Neuronal stem cell (in vitro differentiated cells): ENCODE data around the gene H2BW1.

Experiments used
- DNase-seq: peaks from one replicate; pipeline ENCODE4 v3.0.0-alpha.2; 2013; ENCODE audit warnings: low spot score
- H2AFZ ChIP-seq: one replicate; pipeline ENCODE4 v1.6.1; 2013; ENCODE audit warnings: mild to moderate bottlenecking, low read length, inconsistent platforms
- H2AK5ac ChIP-seq: 2 replicates; pipeline ENCODE4 v1.6.1; 2013; ENCODE audit warnings: low read depth, mild to moderate bottlenecking, inconsistent platforms, low read length, moderate library complexity, mixed read lengths
- H2BK120ac ChIP-seq: 2 replicates; pipeline ENCODE4 v1.6.1; 2013; ENCODE audit warnings: low read depth, mild to moderate bottlenecking, inconsistent platforms, low read length, moderate library complexity, mixed read lengths
- H2BK12ac ChIP-seq: one replicate; pipeline ENCODE4 v1.6.1; 2013; ENCODE audit warnings: low read length, inconsistent platforms
- H2BK15ac ChIP-seq: 2 replicates; pipeline ENCODE4 v1.6.1; 2013; ENCODE audit warnings: mild to moderate bottlenecking, low read length, inconsistent platforms, mixed read lengths
- H2BK5ac ChIP-seq: one replicate; pipeline ENCODE4 v1.6.1; 2013; ENCODE audit warnings: inconsistent platforms, mild to moderate bottlenecking, low read length, moderate library complexity
- H3K14ac ChIP-seq: one replicate; pipeline ENCODE4 v1.6.1; 2013; ENCODE audit warnings: low read length, inconsistent platforms
- H3K18ac ChIP-seq: 2 replicates; pipeline ENCODE4 v1.6.1; 2013; ENCODE audit warnings: low read length, inconsistent platforms
- H3K23ac ChIP-seq: 2 replicates; pipeline ENCODE4 v1.6.1; 2013; ENCODE audit warnings: low read depth, mild to moderate bottlenecking, mixed read lengths, low read length, inconsistent platforms; ENCODE audit not compliant: poor library complexity
- H3K27ac ChIP-seq: replicated peaks from 3 replicates; pipeline ENCODE4 v1.5.1; 2013; ENCODE audit warnings: low read length, inconsistent platforms
- H3K27me3 ChIP-seq, 3 experiments: 2 replicates each; pipeline ENCODE4 v1.6.1; 2013; ENCODE audit warnings: low read length in 3 of 3, mild to moderate bottlenecking in 2 of 3, inconsistent platforms in 1 of 3, low read depth in 1 of 3, mixed read lengths in 1 of 3, moderate library complexity in 1 of 3; ENCODE audit not compliant: control insufficient read depth in 3 of 3, insufficient read depth in 3 of 3
- H3K36me3 ChIP-seq, 2 donors: replicated peaks in 1 of 2; 2 replicates each; pipeline ENCODE4 v1.6.1; 2013; ENCODE audit warnings: low read length in 2 of 2; ENCODE audit not compliant: control insufficient read depth in 2 of 2, insufficient read depth in 2 of 2
- H3K4ac ChIP-seq: 2 replicates; pipeline ENCODE4 v1.6.1; 2013; ENCODE audit warnings: inconsistent platforms, mild to moderate bottlenecking, low read length, moderate library complexity
- H3K4me1 ChIP-seq, 2 donors: 1 replicate in 1 of 2; 2 replicates in 1 of 2; pipeline ENCODE4 v1.6.1; 2013; ENCODE audit warnings: low read length in 2 of 2, low read depth in 1 of 2; ENCODE audit not compliant: control insufficient read depth in 2 of 2, insufficient read depth in 1 of 2
- H3K4me2 ChIP-seq: one replicate; pipeline ENCODE4 v1.6.1; 2013; ENCODE audit warnings: mild to moderate bottlenecking, low read length, inconsistent platforms; ENCODE audit not compliant: insufficient read depth, poor library complexity, severe bottlenecking
- H3K4me3 ChIP-seq, 2 donors: 2 replicates each; pipeline ENCODE4 v1.5.1; 2013; ENCODE audit warnings: low read length in 2 of 2, mild to moderate bottlenecking in 2 of 2, inconsistent platforms in 1 of 2, moderate library complexity in 1 of 2
- H3K79me1 ChIP-seq: one replicate; pipeline ENCODE4 v1.6.1; 2013; ENCODE audit warnings: low read depth, mild to moderate bottlenecking, inconsistent platforms, low read length, moderate library complexity
- H3K9ac ChIP-seq: one replicate; pipeline ENCODE4 v1.6.1; 2013; ENCODE audit warnings: mild to moderate bottlenecking, low read depth, low read length, inconsistent platforms; ENCODE audit not compliant: poor library complexity
- H3K9me3 ChIP-seq, 2 donors: replicated peaks in 1 of 2; 2 replicates each; pipeline versions ENCODE3 to v1.6.1; 2013; ENCODE audit warnings: low read length in 2 of 2, mild to moderate bottlenecking in 2 of 2, inconsistent platforms in 1 of 2, low read depth in 1 of 2, mixed read lengths in 1 of 2, moderate library complexity in 1 of 2; ENCODE audit not compliant: control insufficient read depth in 2 of 2, insufficient read depth in 1 of 2
- H4K8ac ChIP-seq: one replicate; pipeline ENCODE4 v1.6.1; 2013; ENCODE audit warnings: low read depth, mild to moderate bottlenecking, inconsistent platforms, low read length, moderate library complexity
- H4K91ac ChIP-seq: one replicate; pipeline ENCODE4 v1.6.1; 2013; ENCODE audit warnings: low read length, low read depth, mild to moderate bottlenecking, inconsistent platforms; ENCODE audit not compliant: poor library complexity
- WGBS, 2 donors: extraction: QIAGEN DNeasy Blood & Tissue Kit; methylation state at CpG; one replicate each; pipeline ENCODE4 v1.1.7; 2013; ENCODE audit warnings: missing lambda C conversion rate in 2 of 2, mixed read lengths in 1 of 2; ENCODE audit not compliant: insufficient read length in 2 of 2, insufficient replicate concordance in 1 of 2; ENCODE audit errors: extremely low coverage in 2 of 2; 5-methylcytosine and 5-hydroxymethylcytosine counted together

Gene H2BW1

GRCh38 chrX:104045642-104046041 is 32.1 kb upstream of the H2BW1 start:
- H2BK12ac ChIP-seq = no peak overlapping the region
- H3K36me3 ChIP-seq = no peaks in the 10 kb centered on the region
- no peak overlapping the region for H2BK5ac ChIP-seq
- no peak overlapping the region for H3K14ac ChIP-seq
- no peak overlapping the region for H2BK120ac ChIP-seq
- no peak overlapping the region for H3K4me3 ChIP-seq
- no peak overlapping the region for H4K91ac ChIP-seq
- no peak overlapping the region for H3K4ac ChIP-seq
- no peak overlapping the region for H3K23ac ChIP-seq
- DNase-seq = no peak
- H2AK5ac ChIP-seq = no peak overlapping the region
- H4K8ac ChIP-seq = no peak overlapping the region
- H2BK15ac ChIP-seq = no peak overlapping the region
- no peak overlapping the region for H3K9ac ChIP-seq
- no CpG with 5 or more reads among the region's 5 CpGs for WGBS, 2 donors
- H3K79me1 ChIP-seq = no peaks in the 10 kb centered on the region
- H3K27ac ChIP-seq = no peak overlapping the region
- H3K27me3 ChIP-seq = peaks cover 0 to 14% (median 0%) of the 10 kb centered on the region in 3 experiments
- H3K18ac ChIP-seq = no peak overlapping the region
- no peaks in the 10 kb centered on the region for H3K4me1 ChIP-seq
- no peak overlapping the region for H2AFZ ChIP-seq
- H3K4me2 ChIP-seq = no peak overlapping the region
- no peaks in the 10 kb centered on the region for H3K9me3 ChIP-seq

DNA sequence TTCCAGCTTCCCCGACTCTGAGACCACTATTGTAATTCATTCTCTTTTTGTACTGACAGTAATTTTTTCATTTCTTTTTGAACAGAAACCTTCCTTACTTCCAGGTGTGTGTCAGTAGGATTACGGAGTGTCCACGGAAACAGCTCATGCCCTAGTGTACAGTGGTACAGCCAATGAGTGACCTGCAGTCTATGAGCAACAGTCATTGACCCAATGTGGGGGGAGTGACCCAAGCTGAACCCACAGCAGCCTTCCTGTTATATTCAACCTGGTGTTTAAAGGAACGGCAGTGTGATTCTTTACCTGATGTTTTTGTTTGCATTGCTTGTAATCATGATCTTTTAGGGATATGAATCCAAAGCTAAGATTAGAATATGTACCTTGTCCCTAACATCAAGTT is 27.5 kb upstream of the H2BW1 start:
- Histone ChIP-seq H3K4me3 (no peak overlapping the region), H3K9me3 (no peaks in the 10 kb centered on the region), H3K27ac (no peak overlapping the region), H3K4ac (no peak overlapping the region), H2BK120ac (no peak overlapping the region), H2BK12ac (no peak overlapping the region), H3K4me1 (no peaks in the 10 kb centered on the region), H3K9ac (no peak overlapping the region), H3K79me1 (no peaks in the 10 kb centered on the region), H3K36me3 (no peaks in the 10 kb centered on the region), H2AK5ac (no peak overlapping the region), H2BK5ac (no peak overlapping the region), H3K14ac (no peak overlapping the region), H3K27me3 (peaks cover 0 to 17% (median 0%) of the 10 kb centered on the region in 3 experiments), H3K23ac (no peak overlapping the region), H2BK15ac (no peak overlapping the region), H3K18ac (no peak overlapping the region), H2AFZ (no peak overlapping the region), H3K4me2 (no peak overlapping the region), H4K8ac (no peak overlapping the region), H4K91ac (no peak overlapping the region)
- DNase-seq = no peak
- no CpG with 5 or more reads among the region's 4 CpGs for WGBS, 2 donors

- no peak within 1 kb of the TSS for H3K9ac ChIP-seq
- no CpG with 5 or more reads among the region's 39 CpGs for WGBS, 2 donors
- no peak within 1 kb of the TSS for H2BK15ac ChIP-seq
- no peak within 1 kb of the TSS for H3K18ac ChIP-seq
- no peak within 1 kb of the TSS for H2BK120ac ChIP-seq
- H2BK12ac ChIP-seq = no peak within 1 kb of the TSS
- H4K91ac ChIP-seq = no peak within 1 kb of the TSS
- no peaks in the 10 kb centered on the region for H3K36me3 ChIP-seq
- no peak within 1 kb of the TSS for H3K4me2 ChIP-seq
- H3K9me3 ChIP-seq = no peaks in the 10 kb centered on the region
- no peak within 1 kb of the TSS for H2AK5ac ChIP-seq
- no peak within 1 kb of the TSS for H3K14ac ChIP-seq
- H3K4me3 ChIP-seq = no peak within 1 kb of the TSS
- H3K27ac ChIP-seq = no peak within 1 kb of the TSS
- H3K23ac ChIP-seq = no peak within 1 kb of the TSS
- H3K27me3 ChIP-seq = peaks cover 0 to 17% (median 0%) of the 10 kb centered on the region in 3 experiments
- no peak within 1 kb of the TSS for H2AFZ ChIP-seq
- H4K8ac ChIP-seq = no peak within 1 kb of the TSS
- no peak for DNase-seq
- H3K79me1 ChIP-seq = no peaks in the 10 kb centered on the region
- H2BK5ac ChIP-seq = no peak within 1 kb of the TSS
- no peak within 1 kb of the TSS for H3K4ac ChIP-seq
- H3K4me1 ChIP-seq = no peaks in the 10 kb centered on the region
Measured at GRCh38 chrX:104039689-104040505, 26.4 kb upstream of the H2BW1 start, which contains the start of gene H2BW2. H2BW2 (plus strand) TSS chrX:104039956; CDS start chrX:104039995, 39 bp downstream.

- H3K27me3 ChIP-seq = peaks cover 0 to 19% (median 0%) of the 10 kb centered on the region in 3 experiments
- H2AFZ ChIP-seq = no peak overlapping the region
- no peak for DNase-seq
- no peak overlapping the region for H3K23ac ChIP-seq
- H3K14ac ChIP-seq = no peak overlapping the region
- no peak overlapping the region for H3K27ac ChIP-seq
- no peak overlapping the region for H2BK5ac ChIP-seq
- no peak overlapping the region for H3K9ac ChIP-seq
- H4K8ac ChIP-seq = no peak overlapping the region
- H3K4me2 ChIP-seq = no peak overlapping the region
- H3K4ac ChIP-seq = no peak overlapping the region
- no peak overlapping the region for H2AK5ac ChIP-seq
- H2BK15ac ChIP-seq = no peak overlapping the region
- H3K9me3 ChIP-seq = no peaks in the 10 kb centered on the region
- H3K36me3 ChIP-seq = no peaks in the 10 kb centered on the region
- no peaks in the 10 kb centered on the region for H3K79me1 ChIP-seq
- H3K18ac ChIP-seq = no peak overlapping the region
- no peak overlapping the region for H4K91ac ChIP-seq
- no peak overlapping the region for H3K4me3 ChIP-seq
- H2BK120ac ChIP-seq = no peak overlapping the region
- H3K4me1 ChIP-seq = no peaks in the 10 kb centered on the region
- H2BK12ac ChIP-seq = no peak overlapping the region
- WGBS, 2 donors = no CpG with 5 or more reads among the region's 11 CpGs
Measured at GRCh38 chrX:104018126-104018525, 4.6 kb upstream of the H2BW1 start.
